NOMO-1 (cell line): ENCODE measurements around the gene GRIK1.

Source experiments
- DNase-seq, 2 experiments: peaks; one replicate each; lab custom pipeline; 2025; ENCODE audit not compliant: unreplicated experiment in 2 of 2; lab: John Stamatoyannopoulos, UW

GRIK1 gene

DNA sequence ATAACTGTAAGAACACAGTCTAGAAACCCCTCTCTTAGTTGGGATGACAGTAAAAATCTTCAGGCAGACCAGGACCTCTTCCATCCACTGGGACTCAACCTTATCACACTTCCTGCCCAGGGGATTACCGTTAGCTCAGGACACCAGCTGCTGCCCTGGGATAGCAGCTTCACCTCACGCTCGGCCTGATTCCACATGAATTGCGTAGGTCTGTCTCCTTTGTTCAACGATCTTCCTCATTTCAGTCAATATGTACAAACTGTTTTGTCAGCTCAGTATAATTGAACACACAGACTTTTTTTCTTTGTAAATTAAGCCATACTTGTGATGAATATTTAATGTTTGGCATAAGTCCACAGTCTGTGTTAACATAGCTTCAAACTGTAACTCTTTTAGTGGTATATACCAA, 290.4 kb downstream of the GRIK1 start:
- no peak for DNase-seq

DNA sequence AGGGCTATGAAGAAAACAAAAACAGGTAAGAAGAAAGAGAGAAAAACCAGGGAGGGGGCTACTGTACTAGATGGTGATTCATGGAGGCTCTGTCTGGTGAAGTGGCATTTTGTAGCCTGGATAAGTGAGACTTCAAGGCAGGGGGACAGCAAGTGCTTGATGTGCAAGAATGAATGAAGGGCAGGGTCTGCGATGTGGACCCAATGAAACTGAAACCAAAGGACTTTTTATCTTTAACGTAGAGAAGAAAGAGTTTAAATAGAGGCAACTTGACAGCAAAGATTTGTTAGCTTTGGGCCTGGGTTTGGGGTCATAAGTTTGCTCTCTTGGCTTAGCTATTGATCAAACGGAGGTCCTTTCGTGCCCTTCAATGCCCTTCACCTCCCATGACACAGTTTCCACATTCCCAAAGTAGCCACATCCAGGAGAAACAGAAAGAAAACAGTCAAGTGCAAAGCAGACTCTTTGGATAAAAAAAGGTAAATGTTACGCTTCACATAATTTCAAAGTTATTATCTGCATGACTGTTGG, 291.0 kb downstream of the GRIK1 start:
- DNase-seq: no peak

DNA sequence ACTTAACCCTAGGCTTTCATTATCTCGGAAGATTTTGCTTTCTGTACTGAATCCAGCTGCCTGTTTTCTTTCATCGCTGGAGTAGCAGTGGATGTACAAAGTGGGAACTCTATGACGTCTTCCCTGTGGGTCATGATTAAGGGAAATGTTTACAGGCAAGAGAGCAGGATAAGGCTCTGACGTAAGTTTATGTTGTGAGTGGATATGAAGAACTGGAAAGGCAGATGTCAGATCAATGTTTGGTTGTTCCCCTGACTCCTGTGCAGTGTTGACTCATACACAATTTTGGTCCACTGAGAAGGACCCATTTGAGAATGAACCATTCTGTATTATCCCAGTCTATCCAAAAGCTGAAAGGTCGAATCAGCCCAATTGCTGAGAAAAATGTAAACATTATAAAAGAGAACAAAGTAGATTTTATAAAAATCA, 292.4 kb downstream of the GRIK1 start:
- no peak for DNase-seq

GRCh38 chr21:29645666-29646553, 293.9 kb downstream of the GRIK1 start:
- DNase-seq: no peak

DNA sequence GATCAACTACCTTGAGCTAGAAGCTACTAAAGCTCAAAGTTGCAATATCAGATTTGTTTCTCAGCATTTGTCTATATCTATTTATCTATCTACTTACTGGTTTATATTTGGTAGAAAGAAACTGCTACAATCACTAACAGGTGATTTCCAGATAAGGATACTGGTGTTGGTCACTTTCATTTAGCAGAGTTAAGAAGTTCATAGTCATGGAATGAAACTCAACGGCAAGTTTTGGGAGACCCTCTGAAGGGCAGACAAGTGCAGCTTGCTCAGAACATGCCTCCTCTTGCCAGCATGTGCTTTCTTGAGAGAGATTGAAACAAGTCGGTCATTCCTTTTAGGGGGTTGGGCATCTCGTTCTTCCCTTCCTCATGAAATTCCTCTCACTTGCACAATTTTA, 296.5 kb downstream of the GRIK1 start:
- DNase-seq: no peak

- no peak for DNase-seq
These were observed 297.1 kb downstream of the GRIK1 start for GRCh38 chr21:29642551-29643245.

DNA sequence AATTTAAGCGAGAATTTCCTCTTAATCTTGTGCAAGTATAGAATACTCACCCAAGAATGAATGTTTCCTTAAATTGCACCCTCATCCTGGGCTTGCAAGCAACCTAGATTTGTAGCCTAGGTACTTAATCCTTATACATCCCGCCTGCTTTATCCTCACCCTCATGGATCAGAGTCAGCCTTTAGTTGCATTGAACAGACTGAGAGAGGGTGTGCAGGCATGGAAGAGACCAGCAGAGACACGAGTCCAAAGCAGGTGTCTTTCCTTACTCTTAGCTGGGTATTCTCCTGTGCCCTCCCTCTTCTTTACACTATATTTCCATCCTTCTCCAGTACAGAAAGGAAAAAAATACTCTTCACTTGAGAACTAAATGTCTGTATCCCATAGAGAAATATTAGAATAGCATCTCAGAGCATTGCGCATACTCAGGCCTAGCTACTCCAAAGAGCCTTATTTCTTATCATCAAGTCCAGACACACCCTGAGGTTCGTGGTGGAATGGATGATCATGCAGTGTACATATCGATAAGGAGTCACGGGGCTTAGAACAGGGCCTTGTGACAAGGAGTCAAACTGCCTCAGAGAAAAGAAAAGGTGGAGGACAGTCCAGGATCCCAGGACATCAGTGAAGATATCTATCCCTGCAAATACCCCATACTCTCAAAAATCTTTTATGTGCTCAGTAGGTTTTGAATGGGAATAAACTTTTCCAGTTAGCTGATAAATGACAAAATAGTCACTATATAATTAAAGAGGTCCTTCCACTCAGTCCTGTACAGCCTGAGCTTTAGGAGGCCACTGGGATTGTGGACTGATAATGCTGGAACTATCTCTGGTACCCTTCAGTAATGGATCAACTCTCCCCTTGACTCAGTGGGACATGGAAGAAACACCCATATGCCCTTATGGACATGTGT, 297.9 kb downstream of the GRIK1 start:
- DNase-seq: no peak

- DNase-seq: no peak
These were observed 298.7 kb downstream of the GRIK1 start for GRCh38 chr21:29641001-29641634.

DNA sequence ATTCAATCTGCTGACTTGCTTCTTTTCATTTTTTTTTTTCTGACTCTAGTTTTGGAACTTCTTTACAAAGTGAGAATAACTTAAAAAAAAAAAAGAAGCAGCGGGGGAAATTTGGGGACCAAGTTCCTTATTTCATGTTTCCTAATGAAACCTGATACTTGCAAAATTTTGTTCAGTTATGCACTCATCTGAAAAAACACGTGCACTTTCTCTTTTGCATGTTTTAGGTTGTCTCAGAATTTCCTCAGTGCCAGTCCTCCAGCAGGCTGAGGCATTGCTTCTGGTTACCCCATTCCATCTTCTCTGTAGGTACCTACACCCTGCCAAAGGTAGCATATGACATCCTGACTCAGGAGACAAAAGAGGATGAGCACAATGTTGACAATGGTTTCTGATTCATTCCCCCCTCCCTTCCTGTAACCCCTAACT, 299.7 kb downstream of the GRIK1 start:
- DNase-seq: peak; percentile 70 to 79

- DNase-seq: peak in 1 of 2 experiments; percentile 51
These were observed 300.3 kb downstream of the GRIK1 start for GRCh38 chr21:29639366-29640079.

GRCh38 chr21:29638761-29639327, 301.0 kb downstream of the GRIK1 start:
- DNase-seq: peak in 1 of 2 experiments; percentile 48

DNA sequence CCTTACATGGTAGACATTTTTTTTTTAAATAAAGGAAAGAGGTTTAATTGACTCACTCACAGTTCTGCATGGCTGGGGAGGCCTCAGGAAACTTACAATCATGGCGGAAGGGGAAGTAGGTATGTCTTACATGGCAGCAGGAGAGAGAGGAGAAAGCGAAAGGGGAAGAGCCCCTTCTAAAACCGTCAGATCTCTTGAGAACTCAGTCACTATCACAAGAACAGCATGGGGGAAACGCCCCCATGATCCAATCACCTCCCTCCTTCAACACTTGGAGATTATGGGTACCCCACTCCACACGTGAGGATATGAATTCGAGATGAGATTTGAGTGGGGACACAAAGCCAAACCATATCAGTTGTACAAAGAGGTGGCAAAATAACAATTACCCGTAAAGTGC, 301.7 kb downstream of the GRIK1 start:
- DNase-seq: peak in 1 of 2 experiments; percentile 22

GRCh38 chr21:29637553-29637952, 302.2 kb downstream of the GRIK1 start:
- no peak for DNase-seq

- no peak for DNase-seq
These were observed 302.7 kb downstream of the GRIK1 start for GRCh38 chr21:29637134-29637533.

- no peak for DNase-seq
These were observed 305.4 kb downstream of the GRIK1 start for GRCh38 chr21:29634418-29634817.

DNA sequence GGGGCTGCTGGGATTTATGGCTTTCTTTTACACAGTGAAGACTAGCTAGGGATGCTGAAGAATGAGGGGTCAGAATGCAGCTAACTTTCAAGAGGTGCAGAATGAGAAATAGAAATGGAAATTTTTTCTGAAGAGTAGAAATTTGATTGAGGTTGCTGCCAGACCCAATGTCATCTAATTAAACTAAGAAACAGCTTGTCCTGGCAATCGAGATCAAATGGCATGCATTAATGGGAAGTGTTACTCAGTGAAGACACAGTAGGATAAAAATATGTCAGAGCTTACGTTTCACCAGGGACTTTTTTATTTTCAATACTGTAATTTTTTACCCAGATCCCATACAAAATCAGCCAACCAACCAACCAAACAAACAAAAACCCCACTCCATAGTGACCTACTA, 306.0 kb downstream of the GRIK1 start:
- no peak for DNase-seq

DNA sequence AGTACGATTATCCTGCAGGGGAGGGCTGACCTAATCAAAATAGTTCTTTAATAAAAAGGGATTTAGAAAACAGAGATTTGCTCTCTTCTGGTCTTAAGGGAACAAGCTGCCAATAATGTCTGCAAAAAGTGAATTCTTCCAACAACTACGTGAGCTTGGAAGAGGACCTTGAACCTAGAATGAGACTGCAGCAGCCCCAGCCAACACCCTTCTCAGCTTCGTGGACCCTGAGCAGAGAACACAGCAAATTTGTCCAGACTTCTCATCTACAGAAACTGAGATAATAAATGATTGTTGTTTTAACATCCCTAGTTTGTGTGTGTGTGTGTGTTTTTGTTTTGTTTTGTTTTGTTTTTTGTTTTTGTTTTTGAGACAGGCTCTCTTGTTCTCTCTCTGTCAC, 309.4 kb downstream of the GRIK1 start:
- no peak for DNase-seq

DNA sequence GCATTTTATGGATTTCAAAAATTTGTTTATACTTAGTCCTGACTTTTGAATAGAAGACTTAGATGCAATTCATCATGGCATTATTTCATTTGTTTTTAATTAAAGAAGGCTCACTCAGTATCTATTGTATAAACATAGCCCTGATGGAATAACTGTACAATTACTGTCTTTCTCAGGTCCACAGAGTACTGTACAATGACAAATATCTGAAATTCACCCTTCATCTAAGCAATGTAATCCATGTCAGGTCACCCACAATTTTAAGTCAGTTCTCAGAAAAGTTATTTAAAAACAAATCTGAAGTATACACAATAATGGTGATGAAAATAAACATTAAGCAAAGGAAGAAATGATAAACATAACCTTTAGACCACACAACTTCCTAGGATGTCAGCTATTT, 311.9 kb downstream of the GRIK1 start:
- no peak for DNase-seq

DNA sequence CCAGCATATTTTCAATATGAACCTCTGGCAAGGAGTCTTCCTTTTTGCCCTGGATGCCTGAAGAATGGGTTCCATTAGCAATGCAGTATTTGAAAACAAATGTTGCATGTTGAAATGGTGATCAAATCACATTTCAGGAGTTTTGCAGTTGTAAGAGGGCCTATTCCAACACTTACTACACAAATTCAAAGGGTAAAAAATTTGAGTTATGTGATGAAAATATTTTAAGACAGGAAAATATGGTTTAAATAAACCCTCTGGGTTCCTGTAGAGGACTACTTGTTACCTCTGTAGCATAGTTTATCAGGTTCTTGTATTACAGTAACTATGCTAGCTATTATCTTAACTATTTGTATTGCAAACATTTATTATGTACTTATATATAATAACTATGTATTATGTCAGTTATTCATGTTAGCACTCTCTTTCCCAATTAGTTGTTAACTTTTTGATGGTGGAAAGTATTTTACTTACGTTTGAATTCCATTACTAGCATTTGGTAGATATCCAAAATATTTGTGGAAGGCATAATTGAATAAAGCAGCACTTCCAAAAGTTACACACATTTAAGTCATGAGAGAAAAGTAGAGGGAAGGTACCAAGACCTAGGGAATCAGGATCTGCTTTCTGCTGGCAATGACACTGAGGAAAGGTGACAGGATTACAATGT, 312.9 kb downstream of the GRIK1 start:
- DNase-seq: no peak
